Measurements from ENCODE around the gene PYROXD2. TPM values are rescaled to one million over a fixed set of nuclear protein-coding genes. Genes with fewer than 3 reads are reported as not detected.

PYROXD2 gene
- total RNA-seq, 1 donor from 2014 or later = 5.8 TPM

DNA sequence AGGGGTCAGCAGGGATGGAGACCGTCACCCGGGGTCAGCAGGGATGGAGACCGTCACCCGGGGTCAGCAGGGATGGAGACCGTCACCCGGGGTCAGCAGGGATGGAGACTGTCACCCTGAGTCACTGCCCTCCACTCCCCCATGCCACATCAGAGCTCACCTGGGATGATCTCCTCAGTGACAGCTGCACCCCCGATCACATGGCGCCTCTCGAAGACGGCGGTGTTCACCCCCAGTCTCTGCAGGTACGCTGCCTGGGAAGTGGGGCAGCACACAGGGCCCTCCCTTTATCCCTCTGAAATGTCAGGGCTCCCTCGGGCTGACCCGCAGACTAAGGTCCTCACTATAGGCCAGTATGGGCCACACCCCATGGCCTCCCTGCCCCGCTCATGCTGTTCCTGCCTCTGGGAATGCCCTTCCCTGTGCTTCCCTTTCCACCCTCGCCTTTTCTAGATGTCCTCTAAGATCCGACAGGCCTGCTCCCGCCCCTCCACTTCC, 7.2 kb downstream of the PYROXD2 start:
- no peak overlapping the region for H3K4me3 ChIP-seq (ENCODE audit: low read depth, low read length)
- TF ChIP-seq, protein P1, sequence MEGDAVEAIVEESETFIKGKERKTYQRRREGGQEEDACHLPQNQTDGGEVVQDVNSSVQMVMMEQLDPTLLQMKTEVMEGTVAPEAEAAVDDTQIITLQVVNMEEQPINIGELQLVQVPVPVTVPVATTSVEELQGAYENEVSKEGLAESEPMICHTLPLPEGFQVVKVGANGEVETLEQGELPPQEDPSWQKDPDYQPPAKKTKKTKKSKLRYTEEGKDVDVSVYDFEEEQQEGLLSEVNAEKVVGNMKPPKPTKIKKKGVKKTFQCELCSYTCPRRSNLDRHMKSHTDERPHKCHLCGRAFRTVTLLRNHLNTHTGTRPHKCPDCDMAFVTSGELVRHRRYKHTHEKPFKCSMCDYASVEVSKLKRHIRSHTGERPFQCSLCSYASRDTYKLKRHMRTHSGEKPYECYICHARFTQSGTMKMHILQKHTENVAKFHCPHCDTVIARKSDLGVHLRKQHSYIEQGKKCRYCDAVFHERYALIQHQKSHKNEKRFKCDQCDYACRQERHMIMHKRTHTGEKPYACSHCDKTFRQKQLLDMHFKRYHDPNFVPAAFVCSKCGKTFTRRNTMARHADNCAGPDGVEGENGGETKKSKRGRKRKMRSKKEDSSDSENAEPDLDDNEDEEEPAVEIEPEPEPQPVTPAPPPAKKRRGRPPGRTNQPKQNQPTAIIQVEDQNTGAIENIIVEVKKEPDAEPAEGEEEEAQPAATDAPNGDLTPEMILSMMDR (conservative IDR thresholded peaks at IDR 0.05; ENCODE audit: low read depth, low read length) = no peak
- DNase-seq (ENCODE audit: low read depth) = no peak

GRCh38 chr10:98407017-98407743, 7.8 kb downstream of the PYROXD2 start:
- DNase-seq (ENCODE audit: low read depth) = no peak
- TF ChIP-seq, protein P1 (conservative IDR thresholded peaks at IDR 0.05; ENCODE audit: low read depth, low read length) = no peak
- no peak overlapping the region for H3K4me3 ChIP-seq (ENCODE audit: low read depth, low read length)

DNA sequence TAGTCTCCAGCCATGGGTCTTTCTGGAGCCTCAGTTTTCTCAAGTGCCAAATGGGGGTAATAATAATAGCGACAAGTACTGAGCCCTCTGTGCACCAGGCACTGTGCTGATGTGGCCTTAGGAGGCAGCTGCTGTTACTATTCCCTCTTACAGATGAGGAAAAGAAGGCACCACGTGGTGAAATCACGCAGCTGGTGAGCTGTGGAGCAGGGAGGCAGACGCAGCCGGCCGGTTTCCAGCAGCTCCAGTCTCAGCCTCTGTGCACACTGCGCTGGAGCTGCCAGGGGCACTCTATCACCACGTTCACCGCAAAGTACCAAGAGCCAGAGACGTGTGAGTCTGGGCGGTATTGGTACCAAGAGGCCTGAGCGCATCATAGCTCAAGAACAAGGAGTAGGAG, 9.6 kb downstream of the PYROXD2 start:
- no peak for DNase-seq (ENCODE audit: low read depth)
- TF ChIP-seq, protein P1 (conservative IDR thresholded peaks at IDR 0.05; ENCODE audit: low read depth, low read length) = no peak

GRCh38 chr10:98404571-98405359, 10.2 kb downstream of the PYROXD2 start:
- TF ChIP-seq, protein P1 (conservative IDR thresholded peaks at IDR 0.05; ENCODE audit: low read depth, low read length) = no peak
- H3K4me3 ChIP-seq (ENCODE audit: low read depth, low read length) = no peak overlapping the region
- no peak for DNase-seq (ENCODE audit: low read depth)

More for the DNA sequence above, 9.6 kb downstream of the PYROXD2 start:
- no peak overlapping the region for H3K4me3 ChIP-seq (ENCODE audit: low read depth, low read length)

- no peak overlapping the region for H3K4me3 ChIP-seq (ENCODE audit: low read depth, low read length)
- TF ChIP-seq, protein P1 (conservative IDR thresholded peaks at IDR 0.05; ENCODE audit: low read depth, low read length) = no peak
- no peak for DNase-seq (ENCODE audit: low read depth)
Measured at GRCh38 chr10:98403812-98404504, 11.0 kb downstream of the PYROXD2 start.

DNA sequence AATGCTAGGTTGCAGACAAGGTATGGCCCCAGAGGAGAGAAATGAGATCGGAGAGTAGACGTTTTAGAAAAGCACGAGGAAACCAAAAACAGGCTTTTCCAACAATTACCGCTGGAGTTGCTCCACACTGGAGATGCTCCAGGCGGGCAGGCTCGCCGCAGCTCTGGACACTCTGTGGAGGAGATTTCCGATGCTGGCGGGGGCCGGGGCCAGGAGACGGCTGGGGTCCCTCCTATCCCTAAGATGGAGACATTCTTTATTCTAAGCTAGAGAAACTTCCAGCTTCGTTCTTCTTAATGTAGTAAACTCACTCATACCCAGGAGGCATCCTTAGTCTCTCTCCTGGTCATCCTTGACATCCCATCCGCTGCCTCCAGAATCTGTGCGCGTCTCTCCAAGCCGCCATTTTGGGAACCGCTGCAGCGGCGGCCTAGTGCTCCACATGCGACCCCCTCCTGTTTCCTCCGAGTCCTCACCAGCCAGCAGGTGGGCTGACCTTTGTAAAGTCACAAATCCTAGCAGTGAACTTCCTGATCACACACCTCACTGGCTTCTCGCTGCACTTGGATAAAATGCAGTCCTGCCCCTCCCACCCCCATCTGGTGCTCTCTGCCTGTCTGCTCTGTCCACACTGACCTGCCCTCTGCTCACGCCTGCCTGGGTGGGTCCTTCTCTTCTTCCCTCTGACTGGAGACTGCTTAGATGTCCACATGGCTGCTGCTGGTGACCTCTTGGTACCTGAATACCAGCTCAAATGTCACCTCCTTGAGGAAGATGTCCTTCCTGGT, 11.9 kb downstream of the PYROXD2 start:
- no peak for DNase-seq (ENCODE audit: low read depth)
- TF ChIP-seq, protein P1 (conservative IDR thresholded peaks at IDR 0.05; ENCODE audit: low read depth, low read length) = no peak
- no peak overlapping the region for H3K4me3 ChIP-seq (ENCODE audit: low read depth, low read length)
